ENCODE data around the gene ZNF2.

DNA sequence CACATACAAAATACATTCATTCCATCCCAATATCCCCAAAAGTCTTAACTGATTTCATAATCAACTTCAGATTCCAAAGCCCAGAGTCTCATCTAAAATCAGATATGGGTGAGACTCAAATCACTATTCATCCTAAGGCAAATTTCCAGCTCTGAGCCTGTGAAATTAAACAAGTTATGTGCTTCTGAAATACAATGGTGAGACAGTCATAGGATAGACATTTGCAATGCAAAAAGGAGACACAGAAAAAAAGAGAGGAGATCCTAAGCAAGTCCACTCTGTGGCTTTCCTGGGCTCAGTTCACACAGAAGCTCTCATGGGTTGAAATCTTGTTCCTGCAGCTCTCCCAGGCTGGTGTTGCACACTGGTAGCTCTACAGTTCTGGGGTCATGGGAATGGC lies 60.0 kb downstream of the ZNF2 start:
- TF ChIP-seq, protein P1, sequence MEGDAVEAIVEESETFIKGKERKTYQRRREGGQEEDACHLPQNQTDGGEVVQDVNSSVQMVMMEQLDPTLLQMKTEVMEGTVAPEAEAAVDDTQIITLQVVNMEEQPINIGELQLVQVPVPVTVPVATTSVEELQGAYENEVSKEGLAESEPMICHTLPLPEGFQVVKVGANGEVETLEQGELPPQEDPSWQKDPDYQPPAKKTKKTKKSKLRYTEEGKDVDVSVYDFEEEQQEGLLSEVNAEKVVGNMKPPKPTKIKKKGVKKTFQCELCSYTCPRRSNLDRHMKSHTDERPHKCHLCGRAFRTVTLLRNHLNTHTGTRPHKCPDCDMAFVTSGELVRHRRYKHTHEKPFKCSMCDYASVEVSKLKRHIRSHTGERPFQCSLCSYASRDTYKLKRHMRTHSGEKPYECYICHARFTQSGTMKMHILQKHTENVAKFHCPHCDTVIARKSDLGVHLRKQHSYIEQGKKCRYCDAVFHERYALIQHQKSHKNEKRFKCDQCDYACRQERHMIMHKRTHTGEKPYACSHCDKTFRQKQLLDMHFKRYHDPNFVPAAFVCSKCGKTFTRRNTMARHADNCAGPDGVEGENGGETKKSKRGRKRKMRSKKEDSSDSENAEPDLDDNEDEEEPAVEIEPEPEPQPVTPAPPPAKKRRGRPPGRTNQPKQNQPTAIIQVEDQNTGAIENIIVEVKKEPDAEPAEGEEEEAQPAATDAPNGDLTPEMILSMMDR (IDR thresholded peaks at IDR 0.05) = no peak
- no peak for TF ChIP-seq SIN3A (IDR thresholded peaks at IDR 0.05; ENCODE audit: borderline replicate concordance, insufficient read depth, low read depth, low read length)
- TF ChIP-seq POLR2AphosphoS5 (IDR thresholded peaks at IDR 0.05; ENCODE audit: low read depth, low read length) = no peak
- TF ChIP-seq, protein P2, sequence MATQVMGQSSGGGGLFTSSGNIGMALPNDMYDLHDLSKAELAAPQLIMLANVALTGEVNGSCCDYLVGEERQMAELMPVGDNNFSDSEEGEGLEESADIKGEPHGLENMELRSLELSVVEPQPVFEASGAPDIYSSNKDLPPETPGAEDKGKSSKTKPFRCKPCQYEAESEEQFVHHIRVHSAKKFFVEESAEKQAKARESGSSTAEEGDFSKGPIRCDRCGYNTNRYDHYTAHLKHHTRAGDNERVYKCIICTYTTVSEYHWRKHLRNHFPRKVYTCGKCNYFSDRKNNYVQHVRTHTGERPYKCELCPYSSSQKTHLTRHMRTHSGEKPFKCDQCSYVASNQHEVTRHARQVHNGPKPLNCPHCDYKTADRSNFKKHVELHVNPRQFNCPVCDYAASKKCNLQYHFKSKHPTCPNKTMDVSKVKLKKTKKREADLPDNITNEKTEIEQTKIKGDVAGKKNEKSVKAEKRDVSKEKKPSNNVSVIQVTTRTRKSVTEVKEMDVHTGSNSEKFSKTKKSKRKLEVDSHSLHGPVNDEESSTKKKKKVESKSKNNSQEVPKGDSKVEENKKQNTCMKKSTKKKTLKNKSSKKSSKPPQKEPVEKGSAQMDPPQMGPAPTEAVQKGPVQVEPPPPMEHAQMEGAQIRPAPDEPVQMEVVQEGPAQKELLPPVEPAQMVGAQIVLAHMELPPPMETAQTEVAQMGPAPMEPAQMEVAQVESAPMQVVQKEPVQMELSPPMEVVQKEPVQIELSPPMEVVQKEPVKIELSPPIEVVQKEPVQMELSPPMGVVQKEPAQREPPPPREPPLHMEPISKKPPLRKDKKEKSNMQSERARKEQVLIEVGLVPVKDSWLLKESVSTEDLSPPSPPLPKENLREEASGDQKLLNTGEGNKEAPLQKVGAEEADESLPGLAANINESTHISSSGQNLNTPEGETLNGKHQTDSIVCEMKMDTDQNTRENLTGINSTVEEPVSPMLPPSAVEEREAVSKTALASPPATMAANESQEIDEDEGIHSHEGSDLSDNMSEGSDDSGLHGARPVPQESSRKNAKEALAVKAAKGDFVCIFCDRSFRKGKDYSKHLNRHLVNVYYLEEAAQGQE (IDR thresholded peaks at IDR 0.05; ENCODE audit: insufficient read depth in 1 of 2, low read depth in 2 of 2, low read length in 1 of 2) = no peak
